Measurements from ENCODE around the gene KLF1.

Gene KLF1

DNA sequence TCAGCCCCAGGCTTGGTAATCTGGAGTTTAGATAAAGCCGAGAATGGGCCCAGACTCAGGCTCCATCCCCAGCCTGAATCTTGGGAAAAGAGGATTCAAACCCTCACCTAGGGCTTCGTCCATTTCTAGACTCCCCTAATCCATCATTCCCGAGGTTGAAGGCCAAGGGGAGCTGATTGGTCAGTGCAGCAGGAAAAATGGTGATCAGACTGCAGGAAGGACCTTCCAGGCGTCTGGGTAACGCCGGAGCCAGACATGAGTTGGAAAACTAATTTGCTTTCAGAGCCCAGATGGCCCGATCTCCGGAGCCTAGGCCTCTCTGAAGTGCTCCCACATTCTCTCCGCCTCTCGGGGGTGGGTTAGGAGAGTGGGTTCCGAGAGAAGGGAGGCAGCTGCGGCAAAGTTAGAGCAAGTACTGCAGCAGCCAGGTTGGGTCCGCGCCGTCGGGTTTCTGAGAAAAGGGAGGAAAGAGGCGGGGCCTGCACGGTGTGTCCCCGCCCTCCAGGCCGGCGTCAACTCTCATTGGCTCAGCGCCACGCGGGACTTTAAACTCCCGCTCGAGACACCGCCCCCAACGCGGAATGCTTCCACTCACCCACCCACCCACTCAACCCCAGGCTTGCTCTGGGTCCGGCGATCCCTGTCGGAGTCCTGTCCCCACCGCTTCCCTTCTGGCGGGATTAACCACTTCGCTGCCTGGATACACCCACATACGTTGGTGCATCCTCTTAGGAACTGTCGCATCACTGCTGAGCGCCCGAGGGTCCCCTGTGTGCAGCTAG, 51.8 kb downstream of the KLF1 start:
- CTCF ChIA-PET = interaction anchor here (0.9 kb wide), 1 partner anchor 11 kb away, joined by 3 read pairs; no protein-coding TSS in a partner anchor
- H3K27ac ChIP-seq (ENCODE audit: insufficient read depth in 1 of 2, low read depth in 1 of 2, low read length in 2 of 2, poor library complexity in 1 of 2, severe bottlenecking in 2 of 2) = no peak overlapping the region
- POLR2A ChIA-PET = no interaction called here
- 11% methylated on average over 23 of the region's 39 CpGs for WGBS (ENCODE audit: insufficient coverage)
- no peak overlapping the region for H3K4me3 ChIP-seq (ENCODE audit: control insufficient read depth in 1 of 7, extremely low read depth in 1 of 7, insufficient read depth in 4 of 7, low read depth in 2 of 7, low read length in 6 of 7)
- no peaks in the 10 kb centered on the region for H3K36me3 ChIP-seq (ENCODE audit: control insufficient read depth in 4 of 4, insufficient read depth in 4 of 4, low read length in 3 of 4)
- peaks cover 0 to 32% (median 20%) of the 10 kb centered on the region in 4 experiments for H3K4me1 ChIP-seq (ENCODE audit: control extremely low read depth in 1 of 4, control insufficient read depth in 4 of 4, insufficient read depth in 4 of 4, low read length in 3 of 4)
- peaks cover 20 to 96% (median 42%) of the 10 kb centered on the region in 5 experiments for H3K27me3 ChIP-seq (replicated peaks in 2 of 5; ENCODE audit: control insufficient read depth in 4 of 5, insufficient read depth in 5 of 5, low read length in 4 of 5)
- no peaks in the 10 kb centered on the region for H3K9me3 ChIP-seq (ENCODE audit: control extremely low read depth in 1 of 5, control insufficient read depth in 4 of 5, insufficient read depth in 2 of 5, low read depth in 1 of 5, low read length in 4 of 5)
- DNase-seq = peak in 2 of 3 donors; percentile 61 to 67

- no peak for DNase-seq
Observed at GRCh38 chr19:12834566-12834943, 52.4 kb downstream of the KLF1 start, which contains the start of gene RTBDN. TSS of gene RTBDN (minus strand) at chr19:12834579. CDS start at chr19:12829979, 4,600 bp downstream.

More at GRCh38 chr19:12834566-12834943, 52.4 kb downstream of the KLF1 start, which contains the start of gene RTBDN:
- Histone ChIP-seq H3K27ac (ENCODE audit: insufficient read depth in 1 of 2, low read depth in 1 of 2, low read length in 2 of 2, poor library complexity in 1 of 2, severe bottlenecking in 2 of 2) (no peak within 1 kb of the TSS), H3K27me3 (replicated peaks in 2 of 5; ENCODE audit: control insufficient read depth in 4 of 5, insufficient read depth in 5 of 5, low read length in 4 of 5) (peaks cover 17 to 96% (median 41%) of the 10 kb centered on the region in 5 experiments), H3K9me3 (ENCODE audit: control extremely low read depth in 1 of 5, control insufficient read depth in 4 of 5, insufficient read depth in 2 of 5, low read depth in 1 of 5, low read length in 4 of 5) (no peaks in the 10 kb centered on the region), H3K4me3 (ENCODE audit: control insufficient read depth in 1 of 7, extremely low read depth in 1 of 7, insufficient read depth in 4 of 7, low read depth in 2 of 7, low read length in 6 of 7) (peak within 1 kb of the TSS in 6 of 7 experiments; percentile 1 to 64 (median 41)), H3K36me3 (ENCODE audit: control insufficient read depth in 4 of 4, insufficient read depth in 4 of 4, low read length in 3 of 4) (no peaks in the 10 kb centered on the region), H3K4me1 (ENCODE audit: control extremely low read depth in 1 of 4, control insufficient read depth in 4 of 4, insufficient read depth in 4 of 4, low read length in 3 of 4) (peaks cover 0 to 32% (median 20%) of the 10 kb centered on the region in 4 experiments)
- WGBS (ENCODE audit: insufficient coverage) = 12% methylated on average over 20 of the region's 20 CpGs
- CTCF ChIA-PET = interaction anchor here (0.9 kb wide), 1 partner anchor 10 kb away, joined by 3 read pairs; no protein-coding TSS in a partner anchor
- POLR2A ChIA-PET = no interaction called here

Measured in common myeloid progenitor, CD34-positive (primary cell).